Measurements from ENCODE around the gene ARHGAP32.

ARHGAP32 gene

GRCh38 chr11:128947773-128948172 lies 244.4 kb downstream of the ARHGAP32 start:
- DNase-seq = no peak

GRCh38 chr11:128946648-128947047 lies 245.5 kb downstream of the ARHGAP32 start:
- DNase-seq = no peak

- DNase-seq = no peak
These were observed 248.6 kb downstream of the ARHGAP32 start for GRCh38 chr11:128943428-128943976.

GRCh38 chr11:128942817-128943427 lies 249.2 kb downstream of the ARHGAP32 start, which contains the start of gene TP53AIP1:
Gene TP53AIP1, minus strand, starts transcription at chr11:128942871. Its CDS starts 5,053 bp downstream, at chr11:128937818.
- DNase-seq = no peak

GRCh38 chr11:128942272-128942612 lies 249.9 kb downstream of the ARHGAP32 start:
- DNase-seq = no peak

GRCh38 chr11:128941573-128942271 lies 250.4 kb downstream of the ARHGAP32 start:
- DNase-seq = no peak

GRCh38 chr11:128941110-128941509 lies 251.0 kb downstream of the ARHGAP32 start:
- no peak for DNase-seq

GRCh38 chr11:128940603-128941002 lies 251.5 kb downstream of the ARHGAP32 start:
- no peak for DNase-seq

- DNase-seq = no peak
These were observed 252.0 kb downstream of the ARHGAP32 start for GRCh38 chr11:128940156-128940555.

- DNase-seq = no peak
These were observed 252.5 kb downstream of the ARHGAP32 start for GRCh38 chr11:128939591-128939990.

- no peak for DNase-seq
These were observed 253.8 kb downstream of the ARHGAP32 start for GRCh38 chr11:128938156-128938885.

- no peak for DNase-seq
These were observed 254.6 kb downstream of the ARHGAP32 start for GRCh38 chr11:128937480-128937879.

- no peak for DNase-seq
These were observed 255.4 kb downstream of the ARHGAP32 start for GRCh38 chr11:128936606-128937251.

- no peak for DNase-seq
These were observed 257.2 kb downstream of the ARHGAP32 start for GRCh38 chr11:128934926-128935325.

GRCh38 chr11:128934351-128934750 lies 257.8 kb downstream of the ARHGAP32 start:
- no peak for DNase-seq

- no peak for DNase-seq
These were observed 258.5 kb downstream of the ARHGAP32 start for GRCh38 chr11:128933481-128934178.

GRCh38 chr11:128931668-128932067 lies 260.5 kb downstream of the ARHGAP32 start:
- no peak for DNase-seq

- no peak for DNase-seq
These were observed 261.1 kb downstream of the ARHGAP32 start for GRCh38 chr11:128931066-128931465.

- no peak for DNase-seq
These were observed 262.1 kb downstream of the ARHGAP32 start for GRCh38 chr11:128929991-128930390.

GRCh38 chr11:128929468-128929867 lies 262.7 kb downstream of the ARHGAP32 start:
- no peak for DNase-seq

GRCh38 chr11:128928400-128928799 lies 263.7 kb downstream of the ARHGAP32 start:
- DNase-seq = no peak

- DNase-seq = no peak
These were observed 264.3 kb downstream of the ARHGAP32 start for GRCh38 chr11:128927683-128928336.
